Dermis microvascular lymphatic vessel endothelial cell (primary cell): Measurements from ENCODE around the gene IGF2BP3. TPM values are rescaled to one million over a fixed set of nuclear protein-coding genes. Genes with fewer than 3 reads are reported as not detected.
"Not testable (repeated sequence)": the region's sequence is repeated elsewhere in the genome, so short reads cannot be mapped to it uniquely, and the experiment has no call there.

Experiments used
- DNase-seq, 2 donors: peaks; one replicate each; pipeline versions ENCODE4 v3.0.0 to v3.0.0-alpha.2; 2010; ENCODE audit warnings: low read depth in 2 of 2
- total RNA-seq: library from RNA; depleted of rRNA; stranded (reverse); fragments of >200 nt; gene quantifications from 2 replicates; pipeline ENCODE4 v1.2.1, GENCODE V29; 2014

IGF2BP3 gene
- total RNA-seq, 1 donor from 2014 or later: 12.3 TPM

DNA sequence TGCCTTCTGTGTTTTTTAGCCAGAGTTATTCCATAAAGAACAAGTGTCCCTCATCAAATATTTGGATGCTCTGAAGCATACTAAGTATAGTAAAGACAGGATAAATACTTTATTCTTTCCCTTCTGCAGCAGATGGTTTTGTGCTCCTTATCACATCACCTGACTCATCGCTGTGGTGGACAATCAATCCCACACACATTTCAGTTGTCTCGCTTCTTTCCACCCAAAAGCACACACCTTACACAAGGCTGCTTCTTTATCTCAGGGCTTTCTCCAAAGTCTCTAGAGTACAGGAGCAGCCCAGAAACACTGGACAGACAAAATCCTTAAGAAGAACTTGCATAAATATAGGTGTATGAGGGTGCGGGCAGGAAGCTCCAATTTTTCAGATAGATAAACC, 43.4 kb downstream of the IGF2BP3 start:
- no peak for DNase-seq

DNA sequence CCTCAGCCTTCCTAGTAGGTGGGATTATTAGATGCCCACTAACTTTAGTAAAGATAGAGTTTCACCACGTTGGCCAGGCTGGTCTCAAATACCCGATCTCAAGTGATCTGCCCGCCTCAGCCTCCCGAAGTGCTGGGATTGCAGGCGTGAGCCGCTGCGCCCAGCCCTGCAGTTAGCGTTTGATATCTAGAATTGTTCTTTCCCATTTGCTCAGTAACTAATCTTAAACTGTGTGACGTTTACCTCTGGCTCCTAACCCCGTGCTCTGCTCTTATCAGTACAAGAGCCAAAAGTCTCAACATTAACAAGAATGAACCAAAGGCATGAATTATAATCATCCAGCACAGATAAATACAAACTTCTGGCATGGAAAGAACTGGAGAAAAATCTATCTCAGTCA, 47.4 kb downstream of the IGF2BP3 start:
- no peak for DNase-seq

DNA sequence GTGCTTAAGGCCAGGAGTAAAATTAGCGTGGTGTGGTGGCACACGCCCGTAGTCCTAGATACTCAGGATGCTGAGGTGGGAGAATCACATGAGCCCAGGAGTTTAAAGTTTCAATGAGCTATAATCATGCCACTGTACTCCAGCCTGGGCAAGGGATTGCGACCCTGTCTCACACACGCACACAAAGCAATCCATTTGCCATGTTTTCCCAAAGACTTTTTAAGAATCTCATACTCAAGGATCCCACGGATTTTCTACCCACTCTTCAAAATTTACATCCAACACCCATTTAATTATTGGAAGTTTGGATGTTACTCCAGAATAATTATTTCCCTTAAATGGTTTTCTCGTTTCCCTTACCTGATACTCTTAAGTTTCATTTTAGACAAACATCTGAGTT, 47.9 kb downstream of the IGF2BP3 start:
- DNase-seq: no peak

DNA sequence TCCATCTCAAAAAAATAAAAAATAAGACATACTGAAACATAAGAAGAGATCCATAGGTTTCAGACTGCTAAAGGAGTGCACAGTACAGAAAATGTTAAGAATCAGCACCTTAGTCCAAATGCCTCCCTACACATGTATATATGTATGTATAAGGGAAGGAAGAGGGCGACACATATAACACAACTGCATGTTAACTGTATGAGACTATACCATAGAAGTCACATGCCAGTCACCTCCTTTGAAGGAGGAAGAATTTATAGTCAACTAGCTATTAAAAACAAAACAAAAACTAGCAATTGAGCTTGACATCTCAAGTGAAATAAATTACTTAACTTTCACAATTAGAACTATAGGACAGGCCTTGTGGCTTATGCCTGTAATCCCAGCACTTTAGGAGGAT, 50.4 kb downstream of the IGF2BP3 start:
- DNase-seq: no peak

DNA sequence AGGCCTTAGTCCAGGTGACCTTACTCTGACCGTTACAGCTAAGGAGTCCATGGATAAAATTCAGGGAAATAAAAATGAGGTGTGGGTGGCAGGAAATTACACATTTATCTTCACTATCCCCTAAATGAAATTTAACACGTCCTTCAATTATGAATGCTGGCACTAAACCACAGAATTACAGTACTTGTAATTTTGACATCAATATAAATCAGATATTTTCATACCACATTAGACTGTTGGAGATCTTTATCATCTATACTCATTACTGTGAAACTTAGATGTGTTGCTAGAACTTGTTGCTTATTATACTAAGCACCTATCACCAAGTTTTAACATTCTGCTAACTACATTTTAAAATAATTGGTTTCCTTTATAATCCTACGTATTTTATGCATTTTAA, 51.1 kb downstream of the IGF2BP3 start:
- DNase-seq: no peak

DNA sequence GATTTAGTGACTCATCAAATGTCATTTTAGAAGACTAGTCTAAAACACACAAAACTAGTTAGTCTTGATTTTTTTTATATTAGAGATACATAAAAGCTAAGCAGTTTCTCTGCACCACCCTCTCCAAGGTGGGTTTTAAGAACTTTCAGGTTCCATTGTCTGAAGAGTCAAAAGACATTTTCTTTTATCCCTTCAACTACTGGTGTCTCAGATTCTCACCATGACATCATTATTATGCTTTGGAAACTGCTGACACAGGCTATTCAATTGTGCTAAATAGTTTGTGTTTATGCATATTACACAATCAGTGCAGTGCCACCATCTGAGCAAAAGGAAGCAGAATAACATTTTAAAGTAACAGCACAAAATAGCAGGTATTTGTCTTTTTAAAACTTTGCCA, 52.2 kb downstream of the IGF2BP3 start:
- peak; percentile 48 to 77 for DNase-seq

DNA sequence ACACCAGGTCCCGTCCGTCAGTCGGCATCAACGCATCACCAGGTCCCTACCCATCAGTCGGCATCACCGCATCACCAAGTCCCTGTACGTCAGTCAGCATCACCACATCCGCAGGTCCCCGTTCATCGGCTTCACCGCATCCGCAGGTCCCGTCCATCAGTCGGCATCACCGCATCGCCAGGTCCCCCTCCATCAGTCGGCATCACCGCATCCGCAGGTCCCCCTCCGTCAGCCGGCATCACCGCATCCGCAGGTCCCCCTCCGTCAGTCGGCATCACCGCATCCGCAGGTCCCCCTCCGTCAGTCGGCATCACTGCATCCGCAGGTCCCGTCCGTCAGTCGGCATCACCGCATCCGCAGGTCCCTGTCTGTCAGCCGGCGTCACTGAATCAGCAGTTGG, 55.1 kb downstream of the IGF2BP3 start:
- no peak for DNase-seq

DNA sequence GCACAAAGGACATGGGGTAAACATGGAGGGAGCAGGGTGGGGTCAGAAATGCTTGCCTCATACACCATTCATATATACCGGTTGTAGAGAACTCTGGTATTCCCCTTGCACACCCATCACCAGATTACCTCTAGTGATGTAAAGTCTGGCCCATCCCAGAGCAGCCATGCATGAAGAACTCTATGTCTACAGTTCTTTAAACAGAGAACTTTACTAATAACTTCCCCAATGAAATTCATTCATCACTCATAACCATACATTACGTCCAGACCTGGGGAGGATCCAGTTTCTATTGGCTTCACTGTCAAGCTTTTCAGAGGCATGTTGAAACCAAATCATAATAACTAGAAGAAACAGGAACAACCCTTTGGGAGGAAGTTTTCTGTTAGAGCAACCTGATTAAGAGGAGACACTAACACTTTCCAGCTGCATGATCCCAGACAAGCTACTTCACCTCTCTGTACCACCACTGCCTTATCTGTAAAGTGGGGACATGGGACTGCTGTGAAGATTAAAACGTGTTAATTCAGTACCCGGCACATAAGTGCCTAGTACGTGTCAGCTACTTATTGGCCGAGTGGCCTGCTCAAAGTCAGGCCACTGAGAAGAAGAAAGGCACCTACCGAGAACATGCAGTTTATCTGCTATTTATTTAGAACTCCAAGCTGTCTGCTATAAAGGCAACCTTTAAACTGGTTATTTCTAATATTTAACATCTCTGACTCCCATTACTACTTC, 59.7 kb downstream of the IGF2BP3 start:
- no peak for DNase-seq

DNA sequence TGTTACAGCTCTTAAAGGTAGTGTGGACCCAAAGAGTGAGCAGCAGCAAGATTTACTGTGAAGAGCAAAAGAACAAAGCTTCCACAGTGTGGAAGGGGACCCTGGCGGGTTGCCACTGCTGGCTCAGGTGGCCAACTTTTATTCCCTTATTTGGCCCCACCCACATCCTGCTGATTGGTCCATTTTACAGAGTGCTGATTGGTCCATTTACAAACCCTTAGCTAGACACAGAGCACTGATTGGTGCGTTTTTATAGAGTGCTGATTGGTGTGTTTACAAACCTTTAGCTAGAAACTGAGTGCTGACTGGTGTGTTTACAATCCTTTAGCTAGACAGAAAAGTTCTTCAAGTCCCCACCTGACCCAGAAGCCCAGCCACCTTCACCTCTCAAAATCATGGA, 63.7 kb downstream of the IGF2BP3 start:
- DNase-seq: not testable (repeated sequence)

DNA sequence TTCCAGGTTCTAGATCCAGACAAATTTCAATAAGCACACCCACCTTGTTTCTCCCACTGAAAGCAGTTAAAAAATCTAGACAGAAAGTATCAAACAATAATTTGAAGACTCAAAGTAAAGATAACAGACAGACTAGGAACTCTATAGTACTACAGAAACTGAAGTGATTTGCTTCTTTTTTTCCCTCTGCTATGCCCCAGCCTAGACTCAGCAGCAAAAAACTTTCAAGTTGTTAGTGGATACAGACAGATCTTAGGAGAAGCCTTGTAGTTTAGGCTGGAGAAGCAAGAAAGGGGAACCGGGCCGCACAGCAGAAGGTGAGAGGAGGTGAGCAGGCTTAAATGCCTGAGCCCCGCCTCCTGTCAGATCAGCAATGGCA, 65.1 kb downstream of the IGF2BP3 start:
- no peak for DNase-seq

DNA sequence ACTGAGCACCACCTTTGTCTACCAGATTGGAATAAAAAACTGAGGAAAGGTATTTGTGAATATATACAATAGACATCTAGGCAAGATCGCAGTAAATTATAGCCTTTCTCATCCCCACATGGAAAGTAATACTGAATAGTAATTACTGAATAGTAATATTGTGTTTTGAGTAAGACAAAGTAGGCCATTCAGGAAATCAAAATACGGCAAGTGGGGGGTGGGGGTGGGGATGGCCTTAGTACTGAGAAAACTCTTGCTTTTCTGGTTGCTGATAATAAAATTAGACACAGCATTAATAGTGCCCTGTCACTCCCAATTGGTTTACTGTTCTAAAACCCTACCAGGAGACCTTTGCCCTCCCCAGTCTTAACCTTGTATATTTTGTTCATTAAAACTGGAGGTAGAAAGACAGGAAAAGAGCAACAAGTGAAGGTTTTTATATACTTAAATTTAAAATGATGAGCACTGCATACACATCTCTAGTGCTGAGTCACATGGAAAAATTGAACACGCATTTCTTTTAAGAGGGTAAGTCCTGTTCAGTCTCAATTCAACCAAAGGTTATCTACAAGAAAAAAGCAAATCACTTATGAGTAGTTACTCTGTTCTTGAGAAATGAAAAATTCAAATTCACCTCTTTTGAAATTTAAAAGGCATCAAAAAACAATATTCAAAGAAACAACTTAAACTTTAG, 65.6 kb downstream of the IGF2BP3 start:
- no peak for DNase-seq

DNA sequence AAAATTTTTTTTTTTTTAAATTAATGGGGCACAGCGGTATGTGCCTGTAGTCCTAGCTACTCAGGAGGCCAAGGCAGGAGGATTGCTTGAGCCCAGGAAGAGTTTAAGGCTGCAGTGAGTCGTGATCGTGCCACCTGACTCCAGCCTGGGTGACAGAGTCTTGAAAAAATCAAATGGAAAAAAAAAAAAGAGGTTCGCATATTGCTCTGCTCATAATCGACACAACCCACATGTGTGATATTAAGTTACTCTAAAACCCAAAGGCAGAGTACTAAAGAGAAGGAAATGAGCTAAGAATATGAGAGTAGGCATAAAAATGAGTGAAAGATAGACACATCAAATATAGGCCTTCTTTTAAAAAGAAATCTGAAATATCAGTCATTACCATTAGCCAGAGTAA, 66.3 kb downstream of the IGF2BP3 start:
- no peak for DNase-seq

DNA sequence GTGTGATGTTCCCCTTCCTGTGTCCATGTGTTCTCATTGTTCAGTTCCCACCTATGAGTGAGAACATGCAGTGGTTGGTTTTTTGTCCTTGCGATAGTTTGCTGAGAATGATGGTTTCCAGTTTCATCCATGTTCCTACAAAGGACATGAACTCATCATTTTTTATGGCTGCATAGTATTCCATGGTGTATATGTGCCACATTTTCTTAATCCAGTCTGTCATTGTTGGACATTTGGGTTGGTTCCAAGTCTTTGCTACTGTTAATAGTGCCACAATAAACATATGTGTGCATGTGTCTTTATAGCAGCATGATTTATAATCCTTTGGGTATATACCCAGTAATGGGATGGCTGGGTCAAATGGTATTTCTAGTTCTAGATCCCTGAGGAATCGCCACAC, 72.2 kb downstream of the IGF2BP3 start:
- not testable (repeated sequence) for DNase-seq

DNA sequence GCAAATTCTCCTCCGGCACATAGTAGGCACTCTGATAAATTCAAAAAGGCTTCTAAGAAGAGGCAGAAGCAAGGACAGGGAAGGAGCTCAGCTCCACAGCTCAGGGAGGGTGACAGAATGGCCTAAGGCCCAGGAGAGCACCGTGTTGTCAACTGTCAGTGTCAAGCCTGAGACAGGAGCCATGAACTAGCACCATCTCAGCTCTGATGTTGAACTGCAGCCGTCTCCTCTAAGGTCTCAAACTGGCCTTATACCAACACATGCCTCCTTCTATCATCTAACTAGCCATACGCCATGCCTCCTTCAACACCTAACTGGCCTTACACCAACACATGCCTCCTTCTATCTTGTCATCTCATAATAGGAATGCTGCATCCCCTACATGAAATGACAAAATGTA, 73.0 kb downstream of the IGF2BP3 start:
- DNase-seq: no peak

DNA sequence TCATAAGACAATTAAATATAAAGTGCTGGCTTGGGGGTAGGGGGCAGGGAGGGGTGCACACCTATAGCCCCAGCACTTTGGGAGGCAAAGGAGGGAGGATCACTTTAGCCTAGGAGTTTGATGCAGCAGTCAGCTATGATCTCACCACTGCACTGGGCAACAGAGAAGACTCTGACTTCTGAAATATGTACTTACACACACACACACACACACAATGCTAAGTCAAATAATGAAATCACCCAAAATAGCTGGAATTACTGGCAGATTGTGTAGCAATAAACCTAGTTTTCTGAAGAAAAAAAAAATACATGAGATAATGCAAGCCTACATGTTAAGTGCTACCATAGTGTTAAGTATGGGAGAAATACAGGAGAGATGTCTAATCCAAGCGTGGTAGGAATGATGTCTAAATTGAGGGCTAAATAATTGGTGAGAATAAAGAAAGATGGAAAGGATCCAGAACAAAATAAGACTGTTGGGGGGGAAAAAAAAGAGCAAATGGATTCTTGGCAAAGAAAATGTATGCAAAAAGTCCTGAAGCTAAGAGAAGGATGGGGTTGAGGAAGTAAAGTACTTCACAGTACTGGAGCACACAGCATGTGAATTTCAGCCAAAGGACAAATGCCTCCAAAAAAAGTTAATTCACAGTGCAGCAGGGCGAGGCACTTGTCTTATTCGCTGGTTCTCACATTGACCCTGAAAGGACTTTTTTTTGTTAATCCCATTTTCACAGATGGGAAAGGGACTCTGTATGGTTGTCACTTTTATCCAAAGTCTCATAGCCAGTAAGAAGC, 73.9 kb downstream of the IGF2BP3 start:
- DNase-seq: no peak

DNA sequence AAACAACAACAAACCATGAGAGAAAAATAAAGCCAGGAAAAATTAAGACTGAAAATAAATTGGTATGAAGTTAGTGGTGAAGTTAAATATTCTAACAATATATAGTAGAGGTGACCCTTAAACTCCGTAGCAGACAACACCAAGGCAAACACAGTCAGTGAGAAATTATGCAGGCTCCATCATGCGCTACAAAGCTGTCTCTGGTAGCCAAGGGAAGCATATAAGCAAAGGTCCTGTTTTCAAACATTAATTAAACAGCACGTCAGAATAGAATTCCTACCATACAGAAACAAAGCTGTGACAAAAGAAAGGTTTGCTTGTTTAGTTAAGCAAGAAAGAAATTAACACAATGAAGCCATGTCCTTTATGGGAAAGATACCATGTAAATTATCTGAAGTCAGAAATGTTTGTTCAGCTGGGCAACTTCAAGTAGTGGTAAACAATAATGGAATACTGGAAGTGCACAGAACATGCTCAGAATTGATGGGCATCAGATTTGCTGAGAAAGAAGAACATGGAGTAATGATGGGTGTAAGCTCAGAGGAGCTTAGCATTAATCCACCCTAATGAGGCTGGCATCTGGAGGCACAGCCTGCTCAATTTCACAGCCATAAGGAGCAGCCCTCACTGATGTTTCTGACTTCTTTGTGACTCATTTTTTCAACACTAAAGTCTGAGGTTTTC, 75.7 kb downstream of the IGF2BP3 start:
- peak in 1 of 2 donors; percentile 40 for DNase-seq

DNA sequence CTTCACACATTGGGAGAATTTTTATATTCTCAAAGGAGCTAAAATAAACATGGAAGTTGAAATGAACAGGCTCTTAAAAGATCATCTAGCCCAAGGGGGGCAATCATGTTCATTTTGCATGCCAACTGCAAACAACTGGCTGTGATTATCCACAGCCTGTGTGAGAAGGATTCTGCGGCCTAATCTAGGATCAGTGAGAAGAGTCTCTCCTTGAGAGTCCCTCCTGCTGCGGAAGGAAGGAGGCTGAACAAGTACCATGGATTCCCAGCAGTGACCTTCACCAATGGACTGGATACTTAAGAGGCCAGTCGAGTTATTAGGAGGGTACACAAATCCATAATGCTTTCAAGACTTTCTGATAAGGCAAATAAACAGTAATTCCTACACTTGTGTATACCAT, 76.7 kb downstream of the IGF2BP3 start:
- DNase-seq: no peak

DNA sequence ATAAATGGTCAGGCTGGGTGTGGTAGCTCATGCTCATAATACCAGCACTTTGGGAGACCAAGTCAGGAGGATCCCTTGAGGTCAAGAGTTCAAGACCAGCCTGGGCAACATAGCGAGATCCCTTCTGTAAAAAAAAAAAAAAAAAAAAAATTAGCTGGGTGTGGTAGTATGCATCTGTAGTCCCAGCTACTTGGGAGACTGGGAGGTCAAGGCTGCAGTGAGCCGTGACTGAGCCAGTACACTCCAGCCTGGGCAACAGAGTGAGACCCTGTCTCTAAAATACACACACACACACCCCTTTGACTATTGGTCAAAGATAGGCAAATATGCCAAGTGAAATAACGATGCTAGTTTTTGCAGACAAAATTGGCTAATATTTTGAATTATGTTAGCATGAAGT, 80.6 kb downstream of the IGF2BP3 start:
- DNase-seq: no peak

DNA sequence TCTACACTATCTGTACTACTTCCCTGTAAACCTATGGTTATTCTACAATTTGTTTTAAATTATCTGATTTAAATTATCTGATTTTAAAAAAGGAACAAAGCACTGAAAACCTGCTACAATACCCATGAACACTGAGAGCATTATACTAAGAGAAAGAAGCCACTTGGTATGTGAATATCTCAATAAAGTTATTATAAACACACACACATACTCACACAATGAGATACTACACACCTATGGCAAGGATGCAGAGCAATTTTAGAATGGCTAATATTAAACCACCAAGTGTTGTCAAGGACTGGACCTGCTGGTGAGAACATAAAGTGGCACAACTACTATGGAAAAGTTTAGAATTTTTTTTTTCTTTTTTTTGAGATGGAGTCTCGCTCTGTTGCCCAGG, 82.7 kb downstream of the IGF2BP3 start:
- no peak for DNase-seq

DNA sequence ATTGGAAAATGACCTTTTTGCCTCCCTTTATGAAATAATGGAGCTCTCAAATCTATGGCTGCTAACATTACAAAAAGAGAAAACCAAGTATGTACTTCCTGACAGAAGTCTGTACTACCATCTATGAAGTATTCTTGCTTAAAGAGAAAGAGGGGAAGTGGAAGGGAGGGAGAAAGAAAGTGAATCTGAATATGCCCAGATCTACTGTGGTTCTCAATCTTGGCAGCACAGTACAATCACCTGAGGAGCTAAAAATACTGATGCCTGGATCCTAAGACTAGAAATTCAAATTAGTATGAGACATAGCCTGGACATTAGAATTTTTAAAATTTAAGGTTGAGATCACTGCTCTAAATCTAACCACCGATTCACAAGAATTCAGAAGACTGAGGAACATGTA, 85.2 kb downstream of the IGF2BP3 start:
- no peak for DNase-seq

DNA sequence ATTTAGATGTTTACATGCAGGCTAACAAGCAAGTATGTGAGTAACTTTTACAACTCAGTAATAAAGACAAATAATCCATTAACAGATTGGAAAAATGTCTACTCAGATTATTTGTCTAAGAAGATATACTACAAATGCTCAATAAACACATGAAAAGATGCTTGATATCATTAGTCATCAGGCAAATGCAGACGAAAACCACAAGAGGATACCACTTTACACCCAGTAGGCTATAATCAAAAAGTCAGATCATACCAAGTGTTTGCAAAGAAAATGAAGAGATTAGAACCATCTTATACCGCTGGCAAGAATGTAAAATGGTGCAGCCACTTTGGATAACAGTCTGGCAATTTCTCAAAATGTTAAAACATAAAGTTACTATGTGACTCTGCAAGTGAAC, 87.1 kb downstream of the IGF2BP3 start:
- DNase-seq: no peak

DNA sequence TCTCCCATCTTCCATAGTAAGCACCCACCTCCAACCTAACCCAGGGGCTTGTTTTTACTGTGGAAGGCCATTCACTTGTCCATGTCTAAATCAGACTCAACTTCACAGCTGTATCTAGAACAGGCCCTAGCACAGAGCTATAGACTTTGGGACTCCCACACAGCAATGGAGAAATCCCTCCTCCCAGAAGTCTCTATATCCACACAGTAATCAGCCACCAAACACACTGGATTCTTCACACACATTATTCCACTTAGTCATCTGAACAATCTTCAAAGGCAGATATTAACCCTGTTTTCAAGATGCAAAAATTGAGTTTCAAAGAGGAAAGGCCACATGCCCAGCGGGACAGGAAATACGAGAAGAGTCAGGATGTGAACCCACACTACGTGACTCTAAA, 89.3 kb downstream of the IGF2BP3 start:
- DNase-seq: peak in 1 of 2 donors; percentile 14
